ENCODE measurements around the gene GRIA4.
"Not testable (repeated sequence)": the region's sequence is repeated elsewhere in the genome, so short reads cannot be mapped to it uniquely, and the experiment has no call there.

GRCh38 chr11:106003094-106003493, 393.2 kb downstream of the GRIA4 start:
- not testable (repeated sequence) for TF ChIP-seq EHMT2 (IDR thresholded peaks at IDR 0.05; ENCODE audit: borderline replicate concordance, low read depth, low read length); POLR2A (IDR thresholded peaks at IDR 0.05; ENCODE audit: insufficient read depth in 1 of 2, low read depth in 2 of 2, low read length in 2 of 2); ZNF7 (CRISPR knock-in tag; IDR thresholded peaks at IDR 0.05); YY1 (IDR thresholded peaks at IDR 0.05; ENCODE audit: insufficient read depth, insufficient replicate concordance, low read depth, low read length); ZNF274 (CRISPR knock-in tag; IDR thresholded peaks at IDR 0.05); SAP130 (CRISPR knock-in tag; IDR thresholded peaks at IDR 0.05; ENCODE audit: low read depth); UBTF (CRISPR knock-in tag; IDR thresholded peaks at IDR 0.05); THRA (CRISPR knock-in tag; IDR thresholded peaks at IDR 0.05; ENCODE audit: borderline replicate concordance); ZFP36L2 (CRISPR knock-in tag; IDR thresholded peaks at IDR 0.05); CTCF (CRISPR knock-in tag; IDR thresholded peaks at IDR 0.05); ZNF749 (CRISPR knock-in tag; IDR thresholded peaks at IDR 0.05; ENCODE audit: borderline replicate concordance); ZNF205 (CRISPR knock-in tag; IDR thresholded peaks at IDR 0.05)
